ENCODE results near the gene KAT8.

DNA sequence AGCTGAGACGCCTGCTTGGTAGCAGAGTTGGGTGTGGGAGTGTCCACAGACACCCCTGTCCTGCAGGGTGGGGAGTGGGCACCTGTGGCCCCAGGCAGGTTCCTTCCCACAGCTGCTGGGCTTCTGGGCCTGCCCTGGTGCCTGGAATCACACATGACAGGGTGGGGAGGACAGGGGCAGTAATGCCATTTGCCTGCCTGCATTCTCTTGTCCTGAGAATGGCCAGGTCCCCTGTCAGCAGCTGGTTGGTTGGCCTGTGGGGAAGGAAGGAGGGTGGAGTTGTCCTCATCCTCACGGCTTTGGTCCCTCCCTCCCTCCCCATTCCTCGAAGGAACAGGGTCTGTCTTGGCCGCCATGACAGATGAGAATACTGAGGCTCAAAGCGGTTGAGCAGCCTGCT, 33.9 kb upstream of the KAT8 start:
- TF ChIP-seq, protein P1, sequence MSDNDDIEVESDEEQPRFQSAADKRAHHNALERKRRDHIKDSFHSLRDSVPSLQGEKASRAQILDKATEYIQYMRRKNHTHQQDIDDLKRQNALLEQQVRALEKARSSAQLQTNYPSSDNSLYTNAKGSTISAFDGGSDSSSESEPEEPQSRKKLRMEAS (IDR thresholded peaks at IDR 0.05) = no peak
- TF ChIP-seq, protein P2, sequence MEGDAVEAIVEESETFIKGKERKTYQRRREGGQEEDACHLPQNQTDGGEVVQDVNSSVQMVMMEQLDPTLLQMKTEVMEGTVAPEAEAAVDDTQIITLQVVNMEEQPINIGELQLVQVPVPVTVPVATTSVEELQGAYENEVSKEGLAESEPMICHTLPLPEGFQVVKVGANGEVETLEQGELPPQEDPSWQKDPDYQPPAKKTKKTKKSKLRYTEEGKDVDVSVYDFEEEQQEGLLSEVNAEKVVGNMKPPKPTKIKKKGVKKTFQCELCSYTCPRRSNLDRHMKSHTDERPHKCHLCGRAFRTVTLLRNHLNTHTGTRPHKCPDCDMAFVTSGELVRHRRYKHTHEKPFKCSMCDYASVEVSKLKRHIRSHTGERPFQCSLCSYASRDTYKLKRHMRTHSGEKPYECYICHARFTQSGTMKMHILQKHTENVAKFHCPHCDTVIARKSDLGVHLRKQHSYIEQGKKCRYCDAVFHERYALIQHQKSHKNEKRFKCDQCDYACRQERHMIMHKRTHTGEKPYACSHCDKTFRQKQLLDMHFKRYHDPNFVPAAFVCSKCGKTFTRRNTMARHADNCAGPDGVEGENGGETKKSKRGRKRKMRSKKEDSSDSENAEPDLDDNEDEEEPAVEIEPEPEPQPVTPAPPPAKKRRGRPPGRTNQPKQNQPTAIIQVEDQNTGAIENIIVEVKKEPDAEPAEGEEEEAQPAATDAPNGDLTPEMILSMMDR (IDR thresholded peaks at IDR 0.05; ENCODE audit: low read depth, low read length, missing input control) = no peak
- TF ChIP-seq JUND (IDR thresholded peaks at IDR 0.05) (no peak), TAF1 (conservative IDR thresholded peaks at IDR 0.05) (no peak), EGR1 (IDR thresholded peaks at IDR 0.05; ENCODE audit: low read depth in 2 of 2) (no peak), RAD21 (IDR thresholded peaks at IDR 0.05) (no peak), SP1 (IDR thresholded peaks at IDR 0.05) (no peak), YY1 (IDR thresholded peaks at IDR 0.05) (no peak), HNF4G (IDR thresholded peaks at IDR 0.05) (no peak), GABPA (IDR thresholded peaks at IDR 0.05 in 1 of 2, conservative IDR thresholded peaks at IDR 0.05 in 1 of 2) (no peak)
- TF ChIP-seq, protein P3, sequence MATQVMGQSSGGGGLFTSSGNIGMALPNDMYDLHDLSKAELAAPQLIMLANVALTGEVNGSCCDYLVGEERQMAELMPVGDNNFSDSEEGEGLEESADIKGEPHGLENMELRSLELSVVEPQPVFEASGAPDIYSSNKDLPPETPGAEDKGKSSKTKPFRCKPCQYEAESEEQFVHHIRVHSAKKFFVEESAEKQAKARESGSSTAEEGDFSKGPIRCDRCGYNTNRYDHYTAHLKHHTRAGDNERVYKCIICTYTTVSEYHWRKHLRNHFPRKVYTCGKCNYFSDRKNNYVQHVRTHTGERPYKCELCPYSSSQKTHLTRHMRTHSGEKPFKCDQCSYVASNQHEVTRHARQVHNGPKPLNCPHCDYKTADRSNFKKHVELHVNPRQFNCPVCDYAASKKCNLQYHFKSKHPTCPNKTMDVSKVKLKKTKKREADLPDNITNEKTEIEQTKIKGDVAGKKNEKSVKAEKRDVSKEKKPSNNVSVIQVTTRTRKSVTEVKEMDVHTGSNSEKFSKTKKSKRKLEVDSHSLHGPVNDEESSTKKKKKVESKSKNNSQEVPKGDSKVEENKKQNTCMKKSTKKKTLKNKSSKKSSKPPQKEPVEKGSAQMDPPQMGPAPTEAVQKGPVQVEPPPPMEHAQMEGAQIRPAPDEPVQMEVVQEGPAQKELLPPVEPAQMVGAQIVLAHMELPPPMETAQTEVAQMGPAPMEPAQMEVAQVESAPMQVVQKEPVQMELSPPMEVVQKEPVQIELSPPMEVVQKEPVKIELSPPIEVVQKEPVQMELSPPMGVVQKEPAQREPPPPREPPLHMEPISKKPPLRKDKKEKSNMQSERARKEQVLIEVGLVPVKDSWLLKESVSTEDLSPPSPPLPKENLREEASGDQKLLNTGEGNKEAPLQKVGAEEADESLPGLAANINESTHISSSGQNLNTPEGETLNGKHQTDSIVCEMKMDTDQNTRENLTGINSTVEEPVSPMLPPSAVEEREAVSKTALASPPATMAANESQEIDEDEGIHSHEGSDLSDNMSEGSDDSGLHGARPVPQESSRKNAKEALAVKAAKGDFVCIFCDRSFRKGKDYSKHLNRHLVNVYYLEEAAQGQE (IDR thresholded peaks at IDR 0.05) = no peak
- TF ChIP-seq, protein P4, sequence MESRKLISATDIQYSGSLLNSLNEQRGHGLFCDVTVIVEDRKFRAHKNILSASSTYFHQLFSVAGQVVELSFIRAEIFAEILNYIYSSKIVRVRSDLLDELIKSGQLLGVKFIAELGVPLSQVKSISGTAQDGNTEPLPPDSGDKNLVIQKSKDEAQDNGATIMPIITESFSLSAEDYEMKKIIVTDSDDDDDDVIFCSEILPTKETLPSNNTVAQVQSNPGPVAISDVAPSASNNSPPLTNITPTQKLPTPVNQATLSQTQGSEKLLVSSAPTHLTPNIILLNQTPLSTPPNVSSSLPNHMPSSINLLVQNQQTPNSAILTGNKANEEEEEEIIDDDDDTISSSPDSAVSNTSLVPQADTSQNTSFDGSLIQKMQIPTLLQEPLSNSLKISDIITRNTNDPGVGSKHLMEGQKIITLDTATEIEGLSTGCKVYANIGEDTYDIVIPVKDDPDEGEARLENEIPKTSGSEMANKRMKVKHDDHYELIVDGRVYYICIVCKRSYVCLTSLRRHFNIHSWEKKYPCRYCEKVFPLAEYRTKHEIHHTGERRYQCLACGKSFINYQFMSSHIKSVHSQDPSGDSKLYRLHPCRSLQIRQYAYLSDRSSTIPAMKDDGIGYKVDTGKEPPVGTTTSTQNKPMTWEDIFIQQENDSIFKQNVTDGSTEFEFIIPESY (IDR thresholded peaks at IDR 0.05) = no peak
- TF ChIP-seq, protein P5, sequence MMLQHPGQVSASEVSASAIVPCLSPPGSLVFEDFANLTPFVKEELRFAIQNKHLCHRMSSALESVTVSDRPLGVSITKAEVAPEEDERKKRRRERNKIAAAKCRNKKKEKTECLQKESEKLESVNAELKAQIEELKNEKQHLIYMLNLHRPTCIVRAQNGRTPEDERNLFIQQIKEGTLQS (IDR thresholded peaks at IDR 0.05) = no peak
